Epidermal melanocyte (primary cell): ENCODE measurements around the gene ATP6V1F.

Experiments
- DNase-seq: peaks from one replicate; pipeline ENCODE4 v3.0.0; 2011; ENCODE audit warnings: low spot score; ENCODE audit not compliant: insufficient read length

ATP6V1F gene

DNA sequence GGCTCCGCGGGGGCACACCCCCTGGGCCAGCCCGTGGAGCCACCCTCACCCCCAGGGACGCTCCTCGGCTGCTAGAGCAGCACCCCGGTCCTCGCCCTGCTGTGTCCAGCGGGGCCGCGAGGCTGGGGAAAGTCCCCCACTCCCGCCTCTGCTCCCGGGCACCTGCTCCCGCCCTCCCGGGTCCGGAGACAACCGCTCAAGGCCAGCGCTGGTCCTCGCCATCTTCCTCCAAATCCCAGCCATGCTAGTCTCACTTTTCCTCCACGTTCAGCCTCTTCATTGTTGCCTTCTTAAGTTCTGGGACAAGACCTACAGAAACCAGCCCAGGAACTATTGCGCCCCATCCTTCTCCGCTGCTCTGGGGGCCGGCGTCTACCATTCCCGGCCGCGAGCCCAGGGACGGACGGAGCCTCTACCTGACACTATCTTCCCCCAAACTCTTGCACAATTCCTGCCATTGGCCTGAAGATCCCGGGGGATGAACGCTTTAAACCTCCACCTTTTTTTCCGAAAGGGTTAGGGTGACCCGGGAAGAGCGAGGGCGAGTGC is 52.7 kb downstream of the ATP6V1F start:
- no peak for DNase-seq
